Ramos (cell line): ENCODE results near the gene SERGEF.
"Not testable (repeated sequence)": the region's sequence is repeated elsewhere in the genome, so short reads cannot be mapped to it uniquely, and the experiment has no call there.

Experiments used
- in situ Hi-C: fragments of 300-500 bp; cut with MboI; formaldehyde crosslinking; loops from one replicate; pipeline ENCODE4 v1.14.3; 2022; ENCODE audit warnings: low sequenced_read_pairs; ENCODE audit not compliant: unreplicated experiment

SERGEF gene

DNA sequence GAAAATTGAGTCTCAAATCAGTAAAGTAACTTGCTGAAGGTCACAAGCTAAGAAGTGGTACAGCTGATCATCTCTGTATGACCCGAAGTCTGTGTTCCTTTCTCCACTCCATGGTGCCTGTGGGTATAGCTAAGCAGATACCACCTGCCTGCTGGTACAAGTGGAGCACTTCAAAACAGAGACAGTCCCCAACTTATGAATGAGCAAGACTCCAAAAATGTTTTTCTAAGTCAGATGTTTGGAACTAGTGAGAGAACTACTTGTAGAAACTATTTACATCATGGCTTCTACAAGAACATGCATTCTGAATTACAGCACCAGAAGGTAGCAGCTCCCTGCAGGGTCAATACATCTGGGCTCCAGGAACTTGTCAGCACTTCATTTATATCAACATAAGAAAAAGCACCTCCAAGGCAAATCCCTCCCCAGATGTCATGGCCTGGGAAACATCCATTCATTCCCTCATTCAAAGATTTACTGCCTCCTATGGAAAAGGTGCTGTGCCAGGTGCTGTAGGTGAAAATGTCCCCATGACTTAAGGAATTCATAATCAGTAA lies 94.7 kb downstream of the SERGEF start:
- in situ Hi-C loops, result no loop called here

- in situ Hi-C loops, result no loop called here
Observed at GRCh38 chr11:17917556-17917955, 95.3 kb downstream of the SERGEF start.

DNA sequence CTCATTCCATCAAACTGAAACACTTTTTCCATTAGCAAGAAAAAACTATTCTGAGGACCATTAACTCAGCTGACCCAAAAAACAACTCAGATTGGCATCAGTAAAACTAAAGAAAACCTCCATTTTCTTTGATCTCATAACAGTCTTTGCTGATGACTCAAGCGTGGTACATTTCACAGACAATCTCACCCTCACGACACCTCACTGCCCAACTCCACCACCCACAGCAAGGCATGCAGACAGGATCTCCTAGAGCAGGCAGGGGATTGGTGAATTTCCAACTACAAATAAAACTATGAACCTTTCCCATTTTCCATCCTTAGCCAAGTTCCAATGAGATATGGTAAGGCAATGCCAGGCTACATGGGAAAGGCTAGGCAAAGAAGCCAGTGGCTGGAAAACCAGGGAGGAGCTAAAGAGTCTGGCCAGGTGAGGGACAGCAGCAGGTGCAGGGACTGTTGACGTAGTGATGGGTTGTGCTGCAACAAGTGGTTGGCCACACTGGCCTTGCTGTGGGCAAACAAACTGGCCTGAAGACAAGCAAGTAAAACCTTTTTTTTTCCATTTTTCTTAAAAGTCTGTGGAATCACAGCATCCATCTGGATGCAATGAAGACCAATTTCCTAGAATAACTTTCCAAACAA lies 97.2 kb downstream of the SERGEF start:
- in situ Hi-C loops, result no loop called here

- in situ Hi-C loops, result no loop called here
Observed at GRCh38 chr11:17914957-17915356, 97.9 kb downstream of the SERGEF start.

GRCh38 chr11:17907046-17907445 lies 105.8 kb downstream of the SERGEF start:
- in situ Hi-C loops, result no loop called here

GRCh38 chr11:17906436-17906835 lies 106.4 kb downstream of the SERGEF start:
- in situ Hi-C loops, result no loop called here

DNA sequence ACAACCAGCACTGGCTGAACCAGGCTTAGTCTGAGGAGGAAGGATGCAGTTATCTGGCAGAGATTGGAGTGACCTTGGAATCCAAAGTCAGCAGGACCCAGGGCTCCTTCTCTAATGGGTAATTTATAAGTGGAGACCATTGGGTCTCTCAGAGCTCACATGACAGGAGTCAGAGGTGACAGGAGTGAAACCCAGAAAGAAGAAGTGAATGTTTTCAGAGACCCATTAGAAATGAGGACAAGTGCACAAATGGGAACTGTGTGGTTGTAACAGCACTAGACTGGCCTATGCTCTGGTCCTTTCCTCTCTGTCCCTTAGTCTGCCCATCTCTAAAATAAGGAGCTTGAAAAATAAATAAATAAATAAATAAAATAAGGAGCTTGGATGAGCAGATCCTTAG lies 107.4 kb downstream of the SERGEF start:
- in situ Hi-C loops, result no loop called here

DNA sequence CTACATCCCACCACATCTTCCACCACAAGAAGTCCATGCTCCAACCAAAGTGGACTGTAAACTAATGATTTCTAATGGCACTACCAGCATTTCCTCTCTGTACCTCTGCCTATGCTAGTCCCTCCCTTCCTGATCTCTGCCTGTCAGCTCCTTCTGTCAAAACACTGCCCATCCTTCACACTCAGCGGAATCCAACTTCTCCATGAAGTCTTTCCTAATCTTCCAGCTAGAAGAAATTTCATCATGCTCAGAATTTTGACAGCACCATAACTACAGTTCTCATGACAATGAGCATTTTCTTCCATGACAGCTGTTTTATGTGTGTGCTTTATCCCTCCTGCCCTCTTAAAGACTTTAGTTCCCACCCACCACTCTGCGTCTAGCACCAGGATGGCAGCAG lies 111.4 kb downstream of the SERGEF start:
- in situ Hi-C loops, result no loop called here

- in situ Hi-C loops, result no loop called here
Observed at GRCh38 chr11:17898782-17899181, 114.1 kb downstream of the SERGEF start.

DNA sequence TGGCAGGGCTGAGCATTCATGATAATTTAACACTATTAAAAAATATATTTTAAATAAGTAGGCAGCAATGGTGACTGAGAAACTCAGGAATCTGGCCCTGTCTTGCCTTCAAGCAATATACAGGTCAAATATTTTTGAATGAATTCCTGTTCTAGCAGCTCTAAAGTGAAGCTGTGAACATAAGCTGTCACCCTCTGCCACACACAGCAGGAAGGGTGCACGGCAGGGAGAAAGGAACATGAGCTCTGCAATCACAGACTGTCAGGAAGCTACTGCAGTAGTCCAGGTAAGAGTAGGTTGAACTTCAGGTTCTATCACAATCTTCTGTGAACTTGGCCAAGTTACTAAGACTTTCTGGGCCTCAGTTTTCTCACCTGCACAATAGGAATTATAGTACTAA lies 114.8 kb downstream of the SERGEF start:
- in situ Hi-C loops, result no loop called here

GRCh38 chr11:17897495-17897894 lies 115.4 kb downstream of the SERGEF start:
- in situ Hi-C loops, result no loop called here

DNA sequence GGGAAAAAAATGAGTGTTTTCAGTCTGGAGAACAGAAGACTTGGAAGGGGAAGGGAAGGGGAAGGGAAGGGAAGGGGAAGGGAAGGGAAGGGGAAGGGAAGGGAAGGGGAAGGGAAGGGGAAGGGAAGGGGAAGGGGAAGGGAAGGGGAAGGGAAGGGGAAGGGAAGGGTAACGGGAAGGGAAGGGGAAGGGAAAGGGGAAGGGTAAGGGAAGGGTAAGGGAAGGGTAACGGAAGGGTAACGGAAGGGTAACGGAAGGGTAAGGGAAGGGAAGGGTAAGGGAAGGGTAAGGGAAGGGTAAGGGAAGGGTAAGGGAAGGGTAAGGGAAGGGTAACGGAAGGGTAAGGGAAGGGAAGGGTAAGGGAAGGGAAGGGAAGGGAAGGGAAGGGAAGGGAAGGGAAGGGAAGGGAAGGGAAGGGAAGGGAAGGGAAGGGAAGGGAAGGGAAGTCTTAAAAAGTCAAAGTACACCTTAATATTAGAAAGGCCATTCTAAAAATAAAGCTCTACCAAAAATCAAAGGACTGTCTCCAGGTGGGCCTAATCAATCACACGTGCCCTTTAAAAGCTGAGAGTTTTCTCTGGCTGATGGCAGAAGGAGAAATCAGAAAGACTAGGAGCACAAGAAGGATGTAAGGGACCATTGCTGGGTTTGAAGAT lies 116.2 kb downstream of the SERGEF start:
- in situ Hi-C loops, result not testable (repeated sequence)

DNA sequence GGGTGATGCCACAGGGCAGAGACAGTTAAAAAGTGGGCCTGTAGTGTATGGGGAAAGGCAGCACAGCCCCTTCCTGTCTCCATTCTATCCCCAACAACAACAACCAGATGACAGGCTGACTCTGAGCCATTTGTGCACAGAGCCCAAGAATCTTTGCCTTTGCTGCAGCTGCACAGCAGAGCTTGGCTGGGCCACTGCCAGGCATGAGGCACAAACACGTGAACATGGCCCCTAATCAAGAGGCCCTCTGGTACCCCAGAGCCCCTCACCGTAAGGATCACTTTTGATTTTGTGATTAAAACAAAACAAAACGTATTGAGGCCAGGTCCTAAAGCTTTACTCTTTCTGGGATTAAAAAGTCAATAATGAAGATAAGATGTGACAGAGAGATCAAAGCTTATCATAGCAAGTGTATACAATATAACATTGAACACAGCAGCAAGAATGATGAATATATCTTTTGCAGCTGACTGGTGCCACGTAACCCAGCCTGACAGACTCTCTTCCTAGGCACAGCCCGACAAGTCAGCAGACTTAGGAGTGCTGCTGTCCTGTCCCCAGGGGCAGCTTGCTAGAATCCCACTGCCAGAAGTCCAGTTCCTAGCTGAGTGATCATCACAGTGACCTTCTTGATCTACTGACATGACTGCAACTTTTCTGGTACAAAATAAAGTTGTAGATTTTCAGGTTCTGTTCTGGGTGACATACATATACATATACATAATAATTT lies 117.8 kb downstream of the SERGEF start:
- in situ Hi-C loops, result no loop called here

- in situ Hi-C loops, result no loop called here
Observed at GRCh38 chr11:17892409-17892808, 120.4 kb downstream of the SERGEF start.

DNA sequence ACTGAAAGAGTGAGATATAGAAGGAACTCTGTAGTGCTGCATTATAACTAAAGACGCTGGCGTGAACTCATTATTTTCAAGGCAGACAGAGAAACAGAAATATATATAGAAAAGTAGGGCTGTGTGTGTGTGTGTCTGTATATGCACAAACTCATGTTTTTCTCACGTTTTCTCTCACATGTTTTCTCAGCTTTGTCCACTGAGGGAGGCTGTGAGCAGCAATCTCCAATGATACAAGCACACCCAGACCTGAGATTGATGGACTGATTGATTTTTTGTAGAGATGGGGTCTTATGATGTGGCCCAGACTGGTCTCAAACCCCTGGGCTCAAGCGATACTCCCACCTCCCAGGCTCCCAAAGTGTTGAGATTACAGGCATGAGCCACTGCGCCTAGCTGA lies 122.5 kb downstream of the SERGEF start:
- in situ Hi-C loops, result no loop called here

DNA sequence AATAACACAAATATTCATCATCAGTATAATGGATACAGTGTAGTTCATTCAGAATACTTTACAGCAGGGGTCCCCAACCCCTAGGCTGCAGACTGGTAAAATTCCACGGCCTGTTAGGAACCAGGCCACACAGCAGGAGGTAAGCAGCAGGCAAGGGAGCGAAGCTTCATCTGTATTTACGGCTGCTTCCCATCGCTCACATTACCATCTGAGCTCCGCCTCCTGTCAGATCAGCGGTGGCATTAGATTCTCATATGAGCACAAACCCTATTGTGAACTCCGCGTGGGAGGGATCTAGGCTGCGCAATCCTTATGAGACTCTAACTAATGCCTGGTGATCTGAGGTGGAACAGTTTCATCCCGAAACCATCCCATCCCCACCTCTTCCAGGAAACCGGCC lies 125.1 kb downstream of the SERGEF start:
- in situ Hi-C loops, result no loop called here

DNA sequence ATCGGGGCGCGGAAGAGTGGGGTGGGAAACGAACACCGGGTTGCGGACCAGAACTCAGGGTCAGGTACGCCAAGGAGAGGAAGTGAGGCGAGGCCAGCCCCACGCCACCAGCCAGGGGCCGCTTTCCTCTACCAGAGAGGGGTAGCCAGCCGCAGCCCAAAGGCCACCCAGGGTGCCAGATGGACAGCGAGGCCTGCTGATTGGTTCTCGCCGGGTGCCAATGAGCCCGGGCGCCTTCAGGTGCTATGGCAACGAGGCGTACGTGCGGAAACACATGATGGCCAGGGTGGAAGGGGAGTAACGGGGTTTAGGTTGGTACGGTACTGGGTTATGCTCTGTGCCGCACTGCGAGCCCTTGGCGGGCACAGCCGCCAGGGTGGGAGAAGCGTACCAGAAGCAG lies 128.9 kb downstream of the SERGEF start:
- in situ Hi-C loops, result no loop called here

DNA sequence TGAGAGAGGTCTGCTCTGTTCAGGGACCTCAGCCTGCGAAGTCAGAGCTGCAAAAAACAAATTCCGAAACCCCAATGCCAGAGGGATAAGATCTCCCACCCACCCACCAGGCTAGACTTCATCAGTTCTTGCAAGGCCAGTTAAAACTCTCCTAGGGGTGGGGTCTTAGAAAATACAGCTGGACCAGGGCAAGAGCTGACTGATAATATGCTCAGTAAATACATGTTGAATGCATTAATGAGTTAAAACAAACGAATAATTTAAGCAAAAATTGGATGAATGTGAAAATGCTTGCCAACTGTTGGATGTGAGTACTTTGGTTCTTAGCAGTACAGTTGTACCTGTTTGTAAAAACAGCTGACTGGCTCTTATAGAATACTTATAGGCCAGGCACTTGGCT lies 129.8 kb downstream of the SERGEF start:
- in situ Hi-C loops, result no loop called here

GRCh38 chr11:17878743-17879142 lies 134.1 kb downstream of the SERGEF start:
- in situ Hi-C loops, result no loop called here

- in situ Hi-C loops, result no loop called here
Observed at GRCh38 chr11:17877886-17878285, 135.0 kb downstream of the SERGEF start.

GRCh38 chr11:17876827-17877226 lies 136.0 kb downstream of the SERGEF start:
- in situ Hi-C loops, result no loop called here
